ENCODE measurements around the gene GPR33. TPM values are rescaled to one million over a fixed set of nuclear protein-coding genes. Genes with fewer than 3 reads are reported as not detected.

The GPR33 gene
- total and polyA plus RNA-seq, 2 of the 8 experiments (the other 6 are each of a cell fraction or from before 2014, with no cell fraction given), result not detected

DNA sequence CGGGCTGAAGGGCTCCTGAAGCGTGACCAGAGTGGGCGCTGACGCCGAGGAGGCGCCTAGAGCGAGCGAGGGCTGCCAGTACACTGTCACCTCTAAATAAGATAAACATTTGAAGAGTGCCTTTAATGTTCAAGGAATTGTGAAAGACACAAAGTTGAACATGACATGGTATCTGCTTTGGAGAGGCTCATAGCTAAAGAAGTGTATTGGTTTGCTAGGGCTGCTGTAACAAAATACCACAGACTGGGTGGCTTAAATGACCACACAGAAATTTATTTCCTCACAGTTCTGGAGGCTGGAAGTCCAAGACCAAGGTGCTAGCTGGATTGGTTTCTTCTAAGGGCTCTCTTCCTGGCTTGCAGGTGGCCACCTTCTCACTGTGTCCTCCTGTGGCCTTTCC is 39.7 kb upstream of the GPR33 start (continued):
- TF ChIP-seq JUND (IDR thresholded peaks at IDR 0.05; ENCODE audit: low read length) (no peak), SIRT6 (IDR thresholded peaks at IDR 0.05; ENCODE audit: low read length) (no peak), CTBP2 (IDR thresholded peaks at IDR 0.05; ENCODE audit: borderline replicate concordance, insufficient read depth, insufficient read length, low read length) (no peak), GTF2F1 (IDR thresholded peaks at IDR 0.05; ENCODE audit: borderline replicate concordance, low read depth, low read length) (no peak), RNF2 (IDR thresholded peaks at IDR 0.05; ENCODE audit: borderline replicate concordance, low read depth, low read length, missing control alignments, poor library complexity, severe bottlenecking) (no peak)
- TF ChIP-seq, protein P1, sequence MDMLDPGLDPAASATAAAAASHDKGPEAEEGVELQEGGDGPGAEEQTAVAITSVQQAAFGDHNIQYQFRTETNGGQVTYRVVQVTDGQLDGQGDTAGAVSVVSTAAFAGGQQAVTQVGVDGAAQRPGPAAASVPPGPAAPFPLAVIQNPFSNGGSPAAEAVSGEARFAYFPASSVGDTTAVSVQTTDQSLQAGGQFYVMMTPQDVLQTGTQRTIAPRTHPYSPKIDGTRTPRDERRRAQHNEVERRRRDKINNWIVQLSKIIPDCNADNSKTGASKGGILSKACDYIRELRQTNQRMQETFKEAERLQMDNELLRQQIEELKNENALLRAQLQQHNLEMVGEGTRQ (IDR thresholded peaks at IDR 0.05; ENCODE audit: low read length), result no peak

All from H1 (cell line).